Uterus (tissue), 2 donors: ENCODE data around the gene ENPEP.

ENCODE experiments used
- POLR2A ChIP-seq, 2 donors: fragments of 450-650 bp; IDR thresholded peaks; one replicate each; pipeline ENCODE4 v1.6.1; 2016; ENCODE audit warnings: antibody characterized with exemption in 2 of 2, mild to moderate bottlenecking in 1 of 2, moderate library complexity in 1 of 2
- TF ChIP-seq, protein P1 (sequence below), 4 experiments: fragments of 200-600 bp in 2 of 4; fragments of 450-650 bp in 2 of 4; sonication (generic) in 2 of 4; IDR thresholded peaks; one replicate each; pipeline ENCODE4 v1.5.1; 2016 to 2019; ENCODE audit warnings: antibody characterized with exemption in 4 of 4, mild to moderate bottlenecking in 2 of 4, moderate library complexity in 1 of 4

DNA sequence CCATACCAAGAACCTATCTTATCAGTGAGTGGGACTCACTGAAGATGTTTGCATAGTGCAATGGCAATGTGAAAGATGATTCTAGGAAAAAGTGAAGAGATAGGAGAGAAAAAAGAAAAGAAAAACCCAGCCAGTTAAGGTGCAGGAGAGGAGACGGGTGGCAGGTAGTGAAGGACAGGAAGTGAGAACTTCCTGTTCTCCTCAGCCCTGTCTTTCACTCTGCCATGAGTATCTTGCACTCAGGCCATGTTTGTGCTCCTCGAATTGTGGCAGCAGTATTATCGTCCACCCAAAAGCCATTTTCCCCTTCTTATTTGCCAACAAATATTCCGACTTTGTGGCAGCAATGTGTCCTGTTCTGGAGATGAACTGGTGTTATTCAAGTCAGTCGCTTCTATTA is 8.6 kb upstream of the ENPEP start:
- TF ChIP-seq POLR2A (IDR thresholded peaks at IDR 0.05), result no peak
- TF ChIP-seq, protein P1, sequence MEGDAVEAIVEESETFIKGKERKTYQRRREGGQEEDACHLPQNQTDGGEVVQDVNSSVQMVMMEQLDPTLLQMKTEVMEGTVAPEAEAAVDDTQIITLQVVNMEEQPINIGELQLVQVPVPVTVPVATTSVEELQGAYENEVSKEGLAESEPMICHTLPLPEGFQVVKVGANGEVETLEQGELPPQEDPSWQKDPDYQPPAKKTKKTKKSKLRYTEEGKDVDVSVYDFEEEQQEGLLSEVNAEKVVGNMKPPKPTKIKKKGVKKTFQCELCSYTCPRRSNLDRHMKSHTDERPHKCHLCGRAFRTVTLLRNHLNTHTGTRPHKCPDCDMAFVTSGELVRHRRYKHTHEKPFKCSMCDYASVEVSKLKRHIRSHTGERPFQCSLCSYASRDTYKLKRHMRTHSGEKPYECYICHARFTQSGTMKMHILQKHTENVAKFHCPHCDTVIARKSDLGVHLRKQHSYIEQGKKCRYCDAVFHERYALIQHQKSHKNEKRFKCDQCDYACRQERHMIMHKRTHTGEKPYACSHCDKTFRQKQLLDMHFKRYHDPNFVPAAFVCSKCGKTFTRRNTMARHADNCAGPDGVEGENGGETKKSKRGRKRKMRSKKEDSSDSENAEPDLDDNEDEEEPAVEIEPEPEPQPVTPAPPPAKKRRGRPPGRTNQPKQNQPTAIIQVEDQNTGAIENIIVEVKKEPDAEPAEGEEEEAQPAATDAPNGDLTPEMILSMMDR (IDR thresholded peaks at IDR 0.05), result no peak
